PFSK-1 (cell line): ENCODE measurements around the gene EID3.

ENCODE experiments used
- FOXP2 ChIP-seq: optimal IDR thresholded peaks from 2 replicates; pipeline ENCODE3; 2011; ENCODE audit warnings: borderline replicate concordance, control low read depth, inconsistent platforms; ENCODE audit not compliant: insufficient read depth; ENCODE audit errors: extremely low read length, extremely low read depth
- POLR2AphosphoS5 ChIP-seq: IDR thresholded peaks from 2 replicates; pipeline ENCODE4 v1.6.1; 2012; ENCODE audit warnings: low read depth, mild to moderate bottlenecking, control low read depth, low read length, moderate library complexity
- SIN3A ChIP-seq: IDR thresholded peaks from 2 replicates; pipeline ENCODE4 v1.6.1; 2012; ENCODE audit warnings: mild to moderate bottlenecking, low read length, moderate library complexity, borderline replicate concordance; ENCODE audit not compliant: insufficient read depth
- TF ChIP-seq, protein P1 (sequence below), 2 experiments: IDR thresholded peaks; 2 replicates each; pipeline versions ENCODE4 v1.6.1 to v1.8.0; 2011 to 2012; ENCODE audit warnings: low read depth in 2 of 2, low read length in 2 of 2, control low read depth in 1 of 2, inconsistent platforms in 1 of 2, mild to moderate bottlenecking in 1 of 2, moderate library complexity in 1 of 2; ENCODE audit not compliant: insufficient read depth in 1 of 2

DNA sequence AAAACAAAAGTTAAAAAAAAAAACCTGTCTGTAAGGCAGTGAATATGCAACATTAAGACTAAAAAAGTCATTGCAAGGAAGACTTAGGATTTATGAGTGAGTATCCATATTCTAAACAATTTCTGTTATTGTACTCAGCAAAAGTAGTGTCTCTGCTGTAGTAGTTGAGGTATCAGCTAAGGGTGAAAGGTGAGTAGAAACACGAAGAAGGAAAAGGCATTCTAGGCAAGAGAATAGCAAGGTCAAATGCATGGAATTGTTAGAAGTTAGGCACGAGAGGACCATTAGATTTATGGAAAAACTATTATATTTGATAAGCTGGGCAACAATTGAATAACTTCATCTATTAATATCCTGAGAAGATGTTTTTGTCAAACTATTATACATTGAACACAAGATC, 1.8 kb downstream of the EID3 start:
- no peak for TF ChIP-seq SIN3A
- no peak for TF ChIP-seq POLR2AphosphoS5
- TF ChIP-seq FOXP2, result no peak
- TF ChIP-seq, protein P1, sequence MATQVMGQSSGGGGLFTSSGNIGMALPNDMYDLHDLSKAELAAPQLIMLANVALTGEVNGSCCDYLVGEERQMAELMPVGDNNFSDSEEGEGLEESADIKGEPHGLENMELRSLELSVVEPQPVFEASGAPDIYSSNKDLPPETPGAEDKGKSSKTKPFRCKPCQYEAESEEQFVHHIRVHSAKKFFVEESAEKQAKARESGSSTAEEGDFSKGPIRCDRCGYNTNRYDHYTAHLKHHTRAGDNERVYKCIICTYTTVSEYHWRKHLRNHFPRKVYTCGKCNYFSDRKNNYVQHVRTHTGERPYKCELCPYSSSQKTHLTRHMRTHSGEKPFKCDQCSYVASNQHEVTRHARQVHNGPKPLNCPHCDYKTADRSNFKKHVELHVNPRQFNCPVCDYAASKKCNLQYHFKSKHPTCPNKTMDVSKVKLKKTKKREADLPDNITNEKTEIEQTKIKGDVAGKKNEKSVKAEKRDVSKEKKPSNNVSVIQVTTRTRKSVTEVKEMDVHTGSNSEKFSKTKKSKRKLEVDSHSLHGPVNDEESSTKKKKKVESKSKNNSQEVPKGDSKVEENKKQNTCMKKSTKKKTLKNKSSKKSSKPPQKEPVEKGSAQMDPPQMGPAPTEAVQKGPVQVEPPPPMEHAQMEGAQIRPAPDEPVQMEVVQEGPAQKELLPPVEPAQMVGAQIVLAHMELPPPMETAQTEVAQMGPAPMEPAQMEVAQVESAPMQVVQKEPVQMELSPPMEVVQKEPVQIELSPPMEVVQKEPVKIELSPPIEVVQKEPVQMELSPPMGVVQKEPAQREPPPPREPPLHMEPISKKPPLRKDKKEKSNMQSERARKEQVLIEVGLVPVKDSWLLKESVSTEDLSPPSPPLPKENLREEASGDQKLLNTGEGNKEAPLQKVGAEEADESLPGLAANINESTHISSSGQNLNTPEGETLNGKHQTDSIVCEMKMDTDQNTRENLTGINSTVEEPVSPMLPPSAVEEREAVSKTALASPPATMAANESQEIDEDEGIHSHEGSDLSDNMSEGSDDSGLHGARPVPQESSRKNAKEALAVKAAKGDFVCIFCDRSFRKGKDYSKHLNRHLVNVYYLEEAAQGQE (IDR thresholded peaks at IDR 0.05; ENCODE audit: insufficient read depth in 1 of 2, low read depth in 2 of 2, low read length in 2 of 2), result no peak
